Stromal cell of bone marrow (primary cell): ENCODE data around the gene IFI44.

Experiments used
- DNase-seq: peaks from one replicate; pipeline ENCODE4 v3.0.0-alpha.2; 2012; ENCODE audit warnings: low read depth

IFI44 gene, protein sequence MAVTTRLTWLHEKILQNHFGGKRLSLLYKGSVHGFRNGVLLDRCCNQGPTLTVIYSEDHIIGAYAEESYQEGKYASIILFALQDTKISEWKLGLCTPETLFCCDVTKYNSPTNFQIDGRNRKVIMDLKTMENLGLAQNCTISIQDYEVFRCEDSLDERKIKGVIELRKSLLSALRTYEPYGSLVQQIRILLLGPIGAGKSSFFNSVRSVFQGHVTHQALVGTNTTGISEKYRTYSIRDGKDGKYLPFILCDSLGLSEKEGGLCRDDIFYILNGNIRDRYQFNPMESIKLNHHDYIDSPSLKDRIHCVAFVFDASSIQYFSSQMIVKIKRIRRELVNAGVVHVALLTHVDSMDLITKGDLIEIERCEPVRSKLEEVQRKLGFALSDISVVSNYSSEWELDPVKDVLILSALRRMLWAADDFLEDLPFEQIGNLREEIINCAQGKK

DNA sequence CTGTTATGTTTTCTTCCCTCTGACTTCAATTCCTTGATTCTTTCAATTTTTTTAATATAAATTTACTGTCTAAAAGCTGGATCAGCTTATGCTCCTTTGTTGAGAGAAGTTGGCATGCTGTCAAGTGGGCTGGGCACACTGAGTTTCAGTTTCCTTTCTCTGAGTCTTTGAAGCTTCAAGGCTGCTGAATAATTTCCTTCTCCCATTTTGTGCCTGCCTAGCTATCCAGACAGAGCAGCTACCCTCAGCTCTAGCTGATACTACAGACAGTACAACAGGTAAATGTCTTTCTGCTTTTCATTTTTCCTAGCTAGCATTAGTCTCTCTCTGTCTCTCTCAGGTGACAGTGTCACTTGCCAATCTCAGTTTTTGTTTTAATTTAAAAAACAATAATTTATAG, at the start of gene IFI44:
IFI44 (plus strand) TSS at position 204 of the 400 bp plus-strand sequence. CDS start 365 bp downstream, outside the sequence.
- peak; percentile 88 for DNase-seq

DNA sequence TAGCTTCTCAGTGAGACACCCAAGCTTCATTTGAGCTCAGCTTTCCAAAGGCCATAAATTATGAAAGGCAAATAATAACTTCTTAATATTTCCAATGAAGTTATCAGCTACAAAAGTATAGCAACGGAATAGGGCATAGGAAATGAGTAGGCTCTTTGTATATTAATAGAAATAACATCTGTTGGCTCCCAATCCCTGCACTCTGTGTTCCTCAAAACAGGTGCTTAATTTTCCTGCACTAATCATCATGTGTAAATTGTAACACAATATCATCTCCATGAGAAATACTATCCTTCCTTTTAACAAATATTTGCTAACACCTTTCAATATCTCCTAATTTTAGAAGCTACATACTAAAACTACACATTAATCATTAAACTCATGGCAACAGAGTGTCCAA, 48.6 kb upstream of the IFI44 start:
- no peak for DNase-seq

DNA sequence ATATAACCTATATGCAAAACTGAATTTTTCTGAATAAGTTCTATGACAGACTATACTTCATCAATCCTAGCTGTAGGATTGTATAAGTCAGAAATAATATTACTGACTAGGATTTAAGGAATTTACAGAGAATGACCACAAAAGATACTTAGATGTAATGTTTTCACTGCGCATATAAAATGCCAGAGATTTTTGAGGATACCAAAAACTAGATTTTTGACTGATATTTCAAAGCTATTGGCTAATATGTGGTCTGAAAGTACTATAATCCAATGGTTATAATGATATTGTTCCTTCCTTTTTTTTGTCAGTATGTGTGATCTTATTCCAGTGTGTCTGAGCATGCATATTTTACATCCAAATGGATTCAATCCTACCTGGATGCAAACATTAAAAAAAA, 46.4 kb upstream of the IFI44 start:
- DNase-seq = no peak

DNA sequence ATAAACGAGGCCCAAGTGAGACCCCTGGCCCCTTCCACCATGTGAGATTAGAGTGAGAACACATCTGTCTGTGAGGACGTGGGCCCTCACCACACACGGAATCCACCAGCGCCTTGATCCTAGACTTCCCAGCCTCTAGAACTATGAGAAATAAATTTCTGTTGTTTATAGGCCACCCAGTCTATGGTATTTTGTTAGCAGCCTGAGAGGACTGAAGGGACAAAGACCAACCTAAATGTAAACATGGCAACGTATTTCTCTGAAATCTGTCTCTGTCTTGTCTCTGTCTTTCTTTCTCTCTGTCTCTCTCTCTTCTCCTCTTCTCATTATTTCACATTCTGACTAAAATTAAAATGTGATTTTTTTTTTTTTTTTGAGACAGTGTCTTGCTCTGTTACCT, 45.0 kb upstream of the IFI44 start:
- DNase-seq = no peak

DNA sequence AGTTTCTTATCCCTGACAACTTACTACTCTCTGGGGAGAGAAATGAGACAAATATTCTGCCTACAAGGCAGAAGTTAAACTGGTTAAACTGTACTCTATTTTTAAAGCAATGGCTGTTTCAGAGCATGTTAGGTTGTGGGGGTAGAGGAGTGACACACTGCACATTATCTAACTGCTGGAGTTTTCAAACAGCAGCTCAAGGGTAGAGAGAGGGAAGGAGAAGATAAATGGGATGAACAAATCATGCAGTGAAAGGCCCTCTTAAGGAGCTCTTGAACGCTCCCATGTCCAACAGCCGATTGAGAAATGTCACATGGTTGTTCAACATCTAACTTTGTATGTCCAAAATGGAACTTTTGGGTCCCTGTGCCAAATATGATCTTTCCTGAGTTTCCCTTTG, 43.4 kb upstream of the IFI44 start:
- no peak for DNase-seq

DNA sequence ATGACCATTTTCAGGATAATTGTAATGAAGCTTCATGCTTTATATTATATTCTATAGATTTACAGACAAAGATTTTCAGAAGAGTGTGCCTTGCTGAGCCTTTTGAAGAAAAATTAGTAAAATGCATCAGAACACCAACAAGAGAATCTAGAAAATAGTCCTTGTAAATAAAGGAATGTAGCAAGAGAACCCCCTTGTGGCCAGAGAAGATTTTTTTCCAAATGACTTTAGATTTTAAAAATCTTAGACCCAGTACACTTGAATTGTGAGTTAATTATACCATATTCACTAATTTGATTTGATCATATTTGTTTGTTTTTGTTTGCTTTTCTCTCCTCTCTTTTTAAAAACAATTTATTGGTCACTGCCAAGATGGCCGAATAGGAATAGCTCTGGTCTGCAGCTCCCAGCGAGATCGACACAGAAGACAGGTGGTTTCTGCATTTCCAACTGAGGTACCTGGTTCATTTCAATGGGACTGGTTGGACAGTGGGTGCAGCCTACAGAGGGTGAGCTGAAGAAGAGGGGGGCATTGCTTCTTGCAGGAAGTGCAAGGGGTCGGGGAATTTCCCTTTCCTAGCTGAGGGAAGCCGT, 42.2 kb upstream of the IFI44 start:
- no peak for DNase-seq

DNA sequence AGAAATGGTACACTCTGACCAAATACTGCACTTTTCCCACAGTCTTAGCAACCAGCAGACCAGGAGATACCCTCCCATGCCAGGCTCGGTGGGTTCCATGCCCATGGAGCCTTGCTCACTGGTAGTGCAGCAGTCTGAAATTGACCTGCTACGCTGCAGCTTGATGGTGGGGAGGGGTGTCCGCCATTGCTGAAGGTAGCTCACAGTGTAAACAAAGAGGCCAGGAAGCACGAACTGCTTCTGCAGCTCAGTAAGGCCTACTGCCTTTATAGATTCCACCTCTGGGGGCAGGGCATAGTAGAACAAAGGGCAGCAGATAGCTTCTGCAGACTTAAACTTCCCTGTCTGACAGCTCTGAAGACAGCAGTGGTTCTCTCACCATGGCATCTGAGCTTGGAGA, 41.7 kb upstream of the IFI44 start:
- no peak for DNase-seq

DNA sequence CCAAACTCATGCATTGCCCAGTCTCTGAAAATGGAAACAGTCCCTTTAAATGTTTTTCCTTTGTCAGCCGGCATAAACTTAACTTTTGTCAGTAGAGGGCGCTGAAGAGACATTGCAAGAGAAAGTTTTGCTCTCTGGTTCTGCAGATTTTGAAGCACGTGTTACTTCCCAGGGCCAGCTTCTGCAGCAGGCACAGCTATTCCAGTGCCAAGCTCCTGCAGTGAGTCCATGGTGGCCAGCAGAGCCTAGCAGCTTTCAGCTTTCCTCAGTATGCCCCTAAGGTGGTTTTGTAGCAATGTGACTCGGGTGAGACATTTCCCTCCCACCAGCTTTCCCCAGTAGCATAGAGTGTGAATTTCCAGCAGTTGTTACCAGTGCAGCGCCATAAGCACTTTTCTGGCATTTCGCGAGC, 32.0 kb upstream of the IFI44 start:
- peak; percentile 87 for DNase-seq

DNA sequence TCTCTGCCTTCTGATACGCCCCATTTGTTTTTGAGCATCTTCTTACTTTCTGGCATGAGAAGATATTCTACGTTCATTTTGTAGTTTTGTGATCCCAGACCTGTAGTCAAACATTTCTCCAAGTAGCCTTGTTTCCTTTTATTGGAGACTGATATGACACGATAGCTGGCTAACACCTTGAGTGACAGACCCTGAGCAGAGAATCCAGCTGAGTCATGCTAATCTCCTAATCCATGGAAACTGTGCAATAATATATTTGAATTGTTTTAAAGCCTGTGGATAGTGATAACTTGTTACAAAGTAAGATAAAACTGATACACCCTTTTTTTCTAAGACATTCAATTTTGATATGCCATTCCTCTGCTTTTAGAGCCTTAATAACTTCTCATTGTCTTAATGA, 30.6 kb upstream of the IFI44 start:
- no peak for DNase-seq

DNA sequence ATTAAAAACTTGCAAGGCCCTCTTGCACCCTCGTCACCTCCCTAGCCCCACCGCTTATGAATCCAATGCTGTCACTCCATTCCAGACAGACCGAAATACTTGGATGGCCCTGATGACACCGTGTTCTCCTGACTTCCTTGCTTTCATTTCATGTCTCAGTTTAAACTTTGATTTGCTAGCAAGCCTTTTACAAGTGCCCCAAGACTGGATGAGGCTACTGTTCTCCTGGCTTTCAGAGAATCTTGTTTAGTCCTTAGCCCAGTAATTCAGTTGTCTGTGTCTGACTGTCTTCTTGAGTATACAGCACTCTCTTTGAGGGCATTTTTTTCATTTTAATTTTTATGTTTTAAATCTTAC, 30.2 kb upstream of the IFI44 start:
- DNase-seq = no peak

DNA sequence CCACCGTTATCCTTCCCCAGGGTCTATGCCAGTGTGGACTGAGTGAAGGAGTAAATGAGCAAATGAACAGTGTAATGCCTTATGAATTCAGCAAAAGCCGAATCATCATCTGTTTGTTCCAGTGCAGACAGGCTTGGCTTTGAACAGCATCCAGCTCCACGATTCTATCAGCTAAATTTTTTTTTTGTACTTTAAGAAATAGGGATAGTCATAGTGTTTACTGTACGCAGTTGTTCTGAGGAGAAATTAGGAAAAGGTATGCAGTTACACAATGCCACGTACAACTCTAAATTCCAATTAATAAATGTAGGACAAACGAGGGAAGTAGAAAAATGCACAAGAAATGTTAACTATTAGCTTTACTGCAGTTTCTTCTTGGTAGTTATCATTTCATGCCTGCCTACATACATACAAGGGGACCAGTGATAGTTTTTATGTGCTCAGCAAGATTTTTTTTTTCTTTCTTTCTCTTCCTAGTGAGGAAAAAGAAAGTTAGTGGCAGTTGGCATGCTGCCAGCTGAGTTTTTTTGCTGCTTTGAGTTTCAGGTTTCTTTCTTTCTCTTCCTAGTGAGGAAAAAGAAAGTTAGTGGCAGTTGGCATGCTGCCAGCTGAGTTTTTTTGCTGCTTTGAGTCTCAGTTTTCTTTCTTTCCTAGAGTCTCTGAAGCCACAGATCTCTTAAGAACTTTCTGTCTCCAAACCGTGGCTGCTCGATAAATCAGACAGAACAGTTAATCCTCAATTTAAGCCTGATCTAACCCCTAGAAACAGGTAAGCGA, 29.6 kb upstream of the IFI44 start, which contains the start of gene IFI44L:
IFI44L (plus strand) TSS at position 646 of the 777 bp plus-strand sequence. CDS start 7,468 bp downstream, outside the sequence.
- DNase-seq = peak; percentile 48

DNA sequence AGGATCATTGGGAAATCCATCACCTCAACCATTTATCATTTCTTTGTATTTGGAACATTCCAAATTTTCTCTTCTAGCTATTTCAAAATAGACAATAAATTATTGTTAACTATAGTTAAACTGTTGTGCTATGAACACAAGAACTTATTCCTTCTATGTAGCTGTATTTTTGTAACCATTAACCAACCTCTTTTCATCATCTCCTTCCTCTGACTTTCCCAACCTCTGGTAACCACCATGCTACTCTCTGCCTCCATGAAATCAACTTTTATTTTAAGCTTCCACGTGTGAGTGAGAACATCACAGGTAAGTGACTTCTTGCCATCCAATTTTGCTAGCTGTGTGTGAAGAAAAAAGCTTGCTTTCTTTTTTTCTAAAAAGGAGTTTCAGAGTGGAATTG, 29.0 kb upstream of the IFI44 start:
- no peak for DNase-seq

DNA sequence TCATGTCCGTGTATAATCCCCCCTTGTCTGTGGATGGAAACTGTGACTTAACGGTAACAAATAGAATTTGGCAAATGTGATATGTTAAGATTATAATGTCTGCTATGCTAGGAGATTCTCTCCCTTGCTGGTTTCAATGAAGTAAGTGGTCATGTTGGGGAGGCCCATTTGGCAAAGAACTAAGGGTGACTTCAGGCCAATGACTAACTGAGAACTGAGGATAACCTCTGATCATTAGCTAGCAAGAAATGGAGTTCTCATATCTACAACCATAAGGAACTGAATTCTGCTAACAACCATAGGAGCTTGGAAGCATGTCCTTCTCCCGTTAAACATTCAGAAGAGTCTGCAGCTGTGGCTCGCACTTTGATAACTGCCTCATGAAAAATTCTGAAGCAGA, 27.1 kb upstream of the IFI44 start:
- peak; percentile 47 for DNase-seq

DNA sequence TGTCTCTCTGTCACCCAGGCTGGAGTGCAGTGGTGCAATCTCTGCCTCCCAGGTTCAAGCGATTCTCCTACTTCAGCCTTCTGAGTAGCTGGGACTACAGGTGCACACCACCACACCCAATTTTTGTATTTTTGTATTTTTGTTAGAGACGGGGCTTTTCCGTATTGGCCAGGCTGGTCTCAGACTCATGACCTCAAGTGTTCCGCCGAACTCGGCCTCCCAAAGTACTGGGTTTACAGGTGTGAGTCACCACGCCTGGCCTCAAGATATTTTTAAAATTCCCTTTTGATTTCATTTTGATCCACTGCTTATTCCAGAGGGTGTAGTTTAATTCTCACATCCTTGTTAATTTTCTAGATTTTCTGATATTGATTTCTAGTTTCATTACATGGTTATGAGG, 25.6 kb upstream of the IFI44 start:
- no peak for DNase-seq

DNA sequence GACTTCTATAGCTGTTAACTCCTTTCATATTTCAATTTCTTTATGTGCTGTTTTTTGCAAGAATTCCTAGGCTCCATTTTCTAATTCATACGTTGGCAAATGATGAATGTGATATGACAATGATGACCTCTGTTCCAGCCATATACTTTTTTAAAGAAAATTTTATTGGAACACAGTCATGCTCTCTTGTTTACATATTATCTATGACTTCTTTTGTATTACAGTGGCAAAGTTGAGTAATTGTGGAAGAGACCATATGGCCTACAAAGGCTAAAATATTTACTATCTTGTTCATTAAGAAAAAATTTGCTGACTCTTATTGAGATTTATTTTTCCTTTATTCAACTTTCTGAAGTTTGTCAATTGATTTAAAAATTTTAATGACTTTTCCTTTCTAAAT, 22.3 kb upstream of the IFI44 start:
- no peak for DNase-seq

DNA sequence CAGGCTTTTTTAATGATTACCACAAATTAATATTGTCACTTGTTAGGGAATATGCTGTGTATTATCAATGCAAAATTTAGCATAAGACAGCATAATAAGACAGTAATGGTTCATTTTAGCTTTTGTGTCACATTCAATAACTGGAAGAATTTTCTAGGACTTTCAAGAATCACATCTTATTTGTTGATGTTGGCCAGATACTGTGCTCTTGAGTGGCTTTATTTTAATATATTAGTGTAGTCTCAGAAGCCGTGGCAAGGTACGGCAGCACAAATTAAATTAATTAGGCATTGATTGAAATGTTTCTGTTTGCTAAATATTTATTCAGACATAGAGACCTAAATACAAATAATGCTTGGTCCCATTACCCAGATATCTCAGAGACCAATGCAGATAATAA, 19.0 kb upstream of the IFI44 start:
- no peak for DNase-seq

DNA sequence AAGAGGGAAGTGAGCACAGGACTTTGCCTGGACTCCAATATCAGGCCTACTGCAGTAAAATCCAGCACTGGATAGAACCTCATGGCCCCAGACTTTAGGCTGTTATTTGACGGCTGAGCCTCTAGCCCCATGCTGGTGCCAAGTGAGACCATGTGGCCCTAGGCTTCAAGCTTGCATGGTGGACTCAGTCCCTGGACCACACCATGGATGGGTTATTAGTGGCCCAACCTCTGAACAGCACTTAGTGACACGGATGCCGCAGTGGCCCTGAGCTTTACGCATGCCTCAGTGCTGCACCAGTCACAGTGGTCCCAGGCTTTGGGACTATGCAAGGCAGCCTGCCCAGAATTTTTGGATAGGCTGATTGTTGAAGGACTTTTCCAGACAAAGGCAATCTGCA, 16.4 kb upstream of the IFI44 start:
- no peak for DNase-seq

DNA sequence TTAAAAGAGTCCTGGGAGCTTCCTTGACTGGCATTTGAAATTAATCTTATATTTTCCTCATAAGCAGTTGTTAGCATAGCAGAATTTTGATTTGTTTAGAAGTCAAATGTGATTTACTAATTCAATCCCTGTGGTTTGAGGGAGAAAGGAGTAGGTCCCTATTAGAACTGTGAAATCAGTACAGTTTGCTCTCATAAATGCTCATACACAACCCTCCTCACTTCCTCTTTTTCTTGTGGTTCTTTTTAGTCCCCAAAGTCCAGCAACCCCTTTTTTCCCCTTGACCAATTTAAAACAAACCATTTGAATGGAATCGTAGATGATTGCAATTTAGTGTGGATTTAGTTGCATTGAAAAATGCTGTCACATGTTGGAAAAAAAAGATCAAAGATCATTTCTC, 9.2 kb upstream of the IFI44 start:
- DNase-seq = no peak

DNA sequence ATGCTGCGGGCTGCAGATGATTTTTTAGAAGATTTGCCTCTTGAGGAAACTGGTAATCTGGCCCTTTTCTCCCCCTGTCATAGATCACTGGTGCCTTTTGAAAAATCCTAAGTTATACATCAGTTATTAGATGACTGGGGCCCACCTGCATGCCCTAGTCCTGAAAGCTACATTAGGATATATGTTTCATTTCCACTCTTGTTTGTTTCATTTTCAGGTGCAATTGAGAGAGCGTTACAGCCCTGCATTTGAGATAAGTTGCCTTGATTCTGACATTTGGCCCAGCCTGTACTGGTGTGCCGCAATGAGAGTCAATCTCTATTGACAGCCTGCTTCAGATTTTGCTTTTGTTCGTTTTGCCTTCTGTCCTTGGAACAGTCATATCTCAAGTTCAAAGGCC, 8.1 kb upstream of the IFI44 start:
- no peak for DNase-seq

DNA sequence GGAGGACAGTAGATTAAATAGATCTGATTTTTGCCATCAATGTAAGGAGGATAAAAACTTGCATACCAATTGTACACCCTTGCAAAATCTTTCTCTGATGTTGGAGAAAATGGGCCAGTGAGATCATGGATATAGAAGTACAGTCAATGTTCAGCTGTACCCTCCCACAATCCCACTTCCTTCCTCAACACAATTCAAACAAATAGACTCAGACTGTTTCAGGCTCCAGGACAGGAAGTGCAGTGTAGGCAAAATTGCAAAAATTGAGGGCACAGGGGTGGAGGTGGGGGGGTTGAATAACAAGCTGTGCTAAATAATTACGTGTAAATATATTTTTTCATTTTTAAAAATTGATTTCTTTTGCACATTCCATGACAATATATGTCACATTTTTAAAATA, 3.9 kb upstream of the IFI44 start:
- DNase-seq = no peak

DNA sequence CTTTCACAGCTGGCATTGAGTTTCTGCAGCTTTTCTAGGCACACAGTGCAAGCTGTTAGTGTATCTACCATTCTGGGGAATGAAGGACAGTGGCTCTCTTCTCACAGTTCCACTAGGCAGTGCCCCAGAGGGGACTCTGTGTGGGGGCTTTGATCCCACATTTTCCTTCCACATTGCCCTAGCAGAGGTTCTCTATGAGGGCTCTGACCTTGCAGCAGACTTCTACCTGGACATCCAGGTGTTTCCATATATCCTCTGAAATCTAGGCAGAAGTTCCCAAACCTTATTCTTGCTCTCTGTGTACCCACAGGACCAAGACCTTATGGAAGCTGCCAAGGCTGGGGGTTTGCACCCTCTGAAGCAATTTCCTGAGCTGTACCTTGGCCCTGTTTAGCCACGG, 2.4 kb upstream of the IFI44 start:
- no peak for DNase-seq

DNA sequence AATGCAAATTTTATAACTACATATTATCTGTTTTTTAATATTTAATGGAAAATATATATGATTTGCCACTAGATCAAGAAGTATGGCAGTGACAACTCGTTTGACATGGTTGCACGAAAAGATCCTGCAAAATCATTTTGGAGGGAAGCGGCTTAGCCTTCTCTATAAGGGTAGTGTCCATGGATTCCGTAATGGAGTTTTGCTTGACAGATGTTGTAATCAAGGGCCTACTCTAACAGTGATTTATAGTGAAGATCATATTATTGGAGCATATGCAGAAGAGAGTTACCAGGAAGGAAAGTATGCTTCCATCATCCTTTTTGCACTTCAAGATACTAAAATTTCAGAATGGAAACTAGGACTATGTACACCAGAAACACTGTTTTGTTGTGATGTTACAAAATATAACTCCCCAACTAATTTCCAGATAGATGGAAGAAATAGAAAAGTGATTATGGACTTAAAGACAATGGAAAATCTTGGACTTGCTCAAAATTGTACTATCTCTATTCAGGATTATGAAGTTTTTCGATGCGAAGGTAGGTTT, 556 bp downstream of the IFI44 start:
- DNase-seq = no peak

DNA sequence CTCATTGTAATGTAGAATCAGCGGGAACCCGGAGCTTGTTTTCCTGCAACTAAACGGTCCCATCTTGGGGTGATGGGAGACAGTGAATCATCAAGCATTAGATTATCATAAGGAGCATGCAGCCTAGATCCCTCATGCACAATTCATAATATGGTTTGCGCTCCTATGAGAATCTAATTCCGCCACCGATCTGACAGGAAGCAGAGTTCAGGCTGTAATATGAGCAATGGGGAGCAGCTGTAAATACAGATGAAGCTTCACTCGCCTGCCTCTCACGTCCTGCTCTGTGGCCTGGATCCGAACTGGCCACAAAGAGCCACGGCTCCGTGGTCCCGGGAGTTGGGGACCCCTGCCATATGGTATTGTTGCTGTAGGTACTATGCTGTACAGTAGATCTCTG, 1.6 kb downstream of the IFI44 start:
- DNase-seq = peak; percentile 36
